DMS79 (cell line): ENCODE results near the gene KCTD4.
"Not testable (repeated sequence)": the region's sequence is repeated elsewhere in the genome, so short reads cannot be mapped to it uniquely, and the experiment has no call there.

ENCODE experiments used
- DNase-seq: peaks from one replicate; lab custom pipeline; 2025; lab: John Stamatoyannopoulos, UW

The KCTD4 gene

DNA sequence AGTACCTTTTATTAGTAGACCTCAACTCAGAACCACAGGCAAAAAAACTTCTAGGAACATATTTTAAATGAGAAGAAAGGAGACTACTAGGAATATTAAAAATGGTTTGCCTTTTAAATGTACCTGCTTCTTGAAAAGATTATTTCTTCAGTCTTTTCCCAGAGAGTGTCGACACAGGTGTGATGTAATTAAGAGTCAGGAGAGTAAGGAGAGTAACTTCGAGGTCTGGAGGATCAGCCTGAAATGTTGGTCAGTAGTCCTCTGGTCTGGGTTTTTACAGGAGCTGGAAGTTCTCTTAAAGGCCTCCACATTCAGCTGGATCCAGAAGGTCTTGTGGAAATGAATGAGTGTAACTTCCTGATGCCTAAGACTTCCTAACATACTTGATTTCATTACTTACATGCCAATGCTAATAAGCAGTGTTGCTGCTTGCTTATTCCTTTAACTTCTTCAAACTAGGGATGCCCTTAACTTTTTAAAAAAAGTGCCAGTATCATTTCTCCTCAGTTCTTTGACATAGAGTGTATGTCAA, at the start of gene KCTD4:
Gene KCTD4, minus strand, starts transcription at position 345 of the 532 bp plus-strand sequence. CDS start 6,478 bp downstream, outside the sequence.
- DNase-seq = no peak

DNA sequence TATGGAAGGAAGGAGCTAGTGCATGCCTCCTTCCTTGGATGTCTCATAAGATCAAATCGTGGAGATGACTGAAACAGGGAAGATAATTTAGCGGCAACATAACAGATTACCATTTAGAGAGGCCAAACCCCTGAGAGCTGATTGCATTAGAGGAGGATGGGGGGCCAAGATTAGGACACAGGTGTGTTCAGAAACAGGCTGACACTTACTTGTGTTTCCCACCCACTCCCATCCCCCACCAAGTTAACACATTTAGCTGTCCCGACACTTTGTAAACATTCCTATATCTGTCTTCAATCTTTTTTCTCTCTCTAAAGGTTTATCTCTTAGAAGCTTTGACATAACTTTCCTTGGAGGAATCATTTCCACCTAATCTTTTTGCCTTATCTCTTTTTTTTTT, 48.8 kb upstream of the KCTD4 start:
- DNase-seq = no peak

DNA sequence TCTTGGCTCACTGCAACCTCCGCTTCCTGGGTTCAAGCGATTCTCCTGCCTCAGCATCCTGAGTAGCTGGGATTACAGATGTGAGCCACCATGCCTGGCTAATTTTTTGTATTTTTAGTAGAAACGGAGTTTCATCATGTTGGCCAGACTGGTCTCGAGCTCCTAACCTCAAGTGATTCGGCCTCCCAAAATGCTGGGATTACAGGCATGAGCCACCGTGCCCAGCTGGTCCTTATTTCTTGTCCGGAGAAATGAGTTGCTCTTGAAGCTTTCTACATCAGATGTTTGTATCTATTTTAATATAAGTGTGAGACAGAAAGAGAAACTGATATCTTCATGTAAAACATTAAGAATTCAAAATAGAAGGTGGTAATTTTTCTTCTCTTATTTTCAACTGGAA, 43.9 kb upstream of the KCTD4 start:
- not testable (repeated sequence) for DNase-seq

DNA sequence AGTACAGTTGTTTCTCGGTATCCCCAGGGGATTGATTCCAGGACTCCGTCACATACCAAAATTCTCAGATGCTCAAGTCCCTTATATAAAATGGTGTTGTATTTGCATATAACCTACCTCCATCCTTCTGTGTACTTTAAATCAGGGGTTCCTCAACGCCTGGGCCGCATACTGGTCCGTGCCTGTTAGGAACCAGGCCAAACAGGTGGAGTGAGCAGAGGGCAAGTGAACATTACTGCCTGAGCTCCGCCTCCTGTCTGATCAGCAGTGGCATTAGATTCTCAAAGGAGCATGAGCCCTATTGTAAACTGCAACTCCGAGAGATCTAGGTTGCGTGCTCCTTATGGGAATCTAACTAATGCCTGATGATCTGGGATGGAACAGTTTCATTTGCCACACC, 42.2 kb upstream of the KCTD4 start:
- DNase-seq = no peak

DNA sequence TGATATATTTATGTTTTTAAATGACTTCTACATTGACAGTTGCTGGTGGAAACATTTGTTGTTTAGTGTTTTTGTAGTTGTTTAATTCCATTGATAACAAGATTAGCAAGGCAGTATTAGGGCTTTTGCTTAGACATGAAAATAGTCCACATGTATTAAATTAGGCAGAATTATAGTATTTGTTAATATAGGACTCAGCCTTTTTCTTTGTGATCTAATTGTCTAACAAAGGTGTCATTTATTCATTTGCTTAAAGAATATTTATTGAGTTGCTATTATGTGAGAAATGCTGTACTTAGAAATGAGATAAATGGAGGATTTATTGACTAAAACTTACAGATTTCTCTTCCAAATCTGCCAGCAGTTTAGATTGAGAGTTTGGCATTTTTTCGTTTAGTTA, 41.7 kb upstream of the KCTD4 start:
- no peak for DNase-seq

DNA sequence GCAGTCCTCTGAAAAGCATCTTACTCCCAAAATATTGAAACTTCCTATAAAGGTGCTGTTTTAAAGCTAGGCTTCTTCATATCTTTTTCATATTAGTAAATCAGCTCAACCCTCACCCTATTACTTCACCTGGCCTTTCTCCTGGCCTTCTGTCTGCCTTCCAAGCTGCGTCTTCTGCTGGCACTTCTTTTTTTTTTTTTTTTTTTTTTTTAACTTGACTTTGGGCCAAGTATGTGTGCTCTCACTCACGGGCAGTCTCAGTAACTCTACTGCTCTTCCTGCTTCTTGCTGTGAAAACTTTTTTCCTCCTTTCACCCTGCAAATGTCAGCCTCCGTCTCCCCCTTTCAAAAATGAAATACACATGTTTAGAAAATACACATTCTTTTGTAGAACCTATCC, 41.2 kb upstream of the KCTD4 start:
- DNase-seq = no peak

DNA sequence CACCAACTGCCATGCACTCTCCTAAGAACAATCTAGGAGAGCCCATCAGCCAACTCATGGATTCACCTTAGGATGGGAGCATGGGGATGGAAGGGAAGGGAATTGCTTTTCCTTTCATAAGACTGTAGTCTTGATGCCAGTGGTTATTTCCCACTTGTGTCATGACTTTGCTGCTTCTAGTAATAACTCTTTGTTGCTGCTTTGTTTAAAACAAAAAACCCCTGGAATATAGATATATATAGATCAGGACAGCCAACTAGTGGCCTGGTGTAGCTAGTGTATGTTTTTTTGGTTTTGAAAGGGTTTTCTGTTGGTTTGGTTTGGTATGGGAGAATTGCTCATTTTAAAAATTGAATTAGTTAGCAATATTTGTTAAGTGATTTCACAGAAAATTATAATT, 39.3 kb upstream of the KCTD4 start:
- DNase-seq = no peak

DNA sequence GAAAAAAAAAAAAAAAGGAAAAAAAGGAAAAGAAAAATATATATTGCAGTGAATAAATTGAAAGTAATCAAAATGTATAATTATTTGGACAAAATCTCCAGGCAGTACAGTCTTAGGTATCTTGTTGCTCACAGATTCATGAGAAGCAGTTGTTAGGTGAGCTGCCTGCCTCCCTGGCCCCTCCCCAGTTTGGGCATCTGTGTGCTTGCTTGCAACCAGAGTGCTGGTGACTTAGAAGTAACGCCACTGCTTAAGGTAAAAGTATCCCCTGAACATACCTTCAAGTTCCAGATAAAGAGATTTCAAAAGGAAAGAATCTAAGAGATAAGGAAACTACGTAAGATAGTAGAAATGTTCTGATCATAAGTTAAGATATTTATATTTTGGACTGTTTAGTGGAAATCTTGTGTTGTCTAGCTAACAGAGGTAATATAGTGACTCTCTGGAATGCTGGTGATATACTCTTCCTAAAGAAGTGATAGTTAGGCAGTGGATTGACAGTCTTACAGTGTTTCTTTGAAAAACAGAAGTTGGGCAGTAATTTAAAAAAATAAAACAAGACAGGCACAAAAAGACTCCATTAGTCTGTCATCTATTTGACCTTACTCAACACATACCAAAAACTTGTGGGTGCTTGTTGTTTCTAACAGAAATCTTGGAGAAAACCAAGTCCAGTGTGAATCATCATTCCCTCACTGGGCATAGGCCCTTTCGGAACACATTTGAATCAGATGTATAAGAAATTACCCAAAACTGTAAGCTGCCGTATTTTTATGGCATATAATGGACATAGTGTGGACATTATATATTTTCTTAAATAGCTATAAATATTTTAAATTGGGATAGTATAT, 38.3 kb upstream of the KCTD4 start:
- DNase-seq = no peak

DNA sequence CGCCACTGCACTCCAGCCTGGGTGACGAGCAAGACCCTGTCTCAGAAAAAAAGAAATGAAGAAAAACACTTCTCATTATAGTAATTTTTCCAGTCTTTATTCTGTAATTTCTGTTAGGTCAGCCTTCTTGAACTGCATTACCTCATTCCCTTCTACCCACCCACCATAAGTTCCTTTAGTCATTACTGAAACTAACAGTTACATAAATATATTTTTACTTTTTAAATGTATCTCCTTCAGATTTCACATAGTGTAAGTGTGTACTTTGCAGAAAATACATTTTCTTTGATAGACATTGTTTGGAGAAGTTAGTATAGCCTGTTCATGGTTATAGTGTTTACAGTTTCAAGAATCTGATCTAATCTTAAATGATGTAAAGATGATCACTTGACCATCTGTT, 31.7 kb upstream of the KCTD4 start:
- no peak for DNase-seq

DNA sequence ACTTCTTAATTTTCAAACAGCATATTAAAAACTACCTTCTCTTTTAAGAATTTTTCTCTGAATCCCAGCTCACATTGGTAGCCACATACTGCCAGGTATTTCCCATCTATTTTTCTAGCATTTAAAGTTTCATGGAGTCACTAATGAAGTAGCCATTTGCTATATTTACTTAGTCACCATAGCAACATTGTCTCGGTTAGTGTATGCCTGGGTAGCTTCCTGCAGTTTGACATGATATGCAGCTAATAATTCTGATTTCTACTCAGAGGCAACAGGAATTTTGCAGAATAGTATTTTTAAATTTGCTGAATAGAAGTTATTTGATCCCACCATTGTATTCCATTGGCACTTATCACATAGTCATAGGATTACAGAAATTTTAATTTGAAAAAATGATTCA, 30.9 kb upstream of the KCTD4 start:
- no peak for DNase-seq

DNA sequence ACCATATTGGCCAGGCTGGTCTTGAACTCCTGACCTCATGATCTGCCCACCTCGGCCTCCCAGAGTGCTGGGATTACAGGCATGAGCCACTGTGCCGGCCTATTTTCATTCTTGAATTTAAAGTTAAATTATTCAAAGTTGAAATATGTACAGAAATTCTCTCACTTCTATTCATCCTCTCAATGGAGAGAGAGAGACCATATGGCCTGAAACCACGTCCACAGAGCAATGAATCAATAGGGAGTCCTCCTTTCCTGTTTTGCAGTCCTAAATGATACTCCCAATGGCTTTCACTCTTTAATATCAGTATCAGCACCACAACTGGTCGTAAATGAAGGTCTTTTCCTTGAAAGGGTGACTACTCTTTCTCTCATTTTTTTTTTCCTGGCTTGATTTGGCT, 30.5 kb upstream of the KCTD4 start:
- DNase-seq = no peak

DNA sequence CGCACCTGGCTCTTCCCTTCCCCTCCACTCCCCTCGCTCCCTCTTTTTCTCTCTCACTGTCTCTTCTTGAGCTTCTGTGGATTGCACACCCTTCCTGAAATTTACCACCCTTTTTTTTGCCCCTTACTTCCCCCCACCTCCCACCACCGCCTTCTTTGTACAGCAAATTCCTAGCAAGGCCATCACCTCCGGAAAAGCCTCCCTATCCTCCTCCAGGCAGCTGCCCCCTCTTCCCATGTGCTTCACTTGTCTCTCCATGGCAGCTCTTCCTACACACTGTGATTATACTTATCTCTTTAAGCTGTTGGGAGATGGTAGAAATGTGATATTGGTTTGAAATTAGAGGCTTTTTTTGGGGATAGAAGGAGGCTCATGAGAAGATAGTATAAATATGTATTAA, 28.3 kb upstream of the KCTD4 start:
- DNase-seq = no peak

DNA sequence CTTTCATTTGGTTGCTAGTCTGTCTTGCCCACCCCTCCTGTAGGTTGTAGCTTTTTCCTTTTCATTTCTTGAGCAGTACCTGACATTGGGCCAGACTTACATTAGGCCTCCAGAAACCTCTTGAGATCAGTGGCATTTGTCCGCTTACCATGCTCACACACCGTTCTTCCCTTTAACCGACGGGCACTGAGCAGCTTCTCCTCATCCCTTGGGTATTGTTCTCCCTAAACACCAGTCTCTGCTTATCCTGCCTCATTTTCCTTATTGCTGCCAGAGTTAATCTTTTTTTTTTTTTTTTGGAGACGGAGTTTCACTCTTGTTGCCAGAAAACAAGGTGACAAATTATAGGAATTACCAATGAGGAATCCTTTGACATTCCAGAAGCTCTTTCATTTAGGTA, 27.2 kb upstream of the KCTD4 start:
- DNase-seq = no peak

DNA sequence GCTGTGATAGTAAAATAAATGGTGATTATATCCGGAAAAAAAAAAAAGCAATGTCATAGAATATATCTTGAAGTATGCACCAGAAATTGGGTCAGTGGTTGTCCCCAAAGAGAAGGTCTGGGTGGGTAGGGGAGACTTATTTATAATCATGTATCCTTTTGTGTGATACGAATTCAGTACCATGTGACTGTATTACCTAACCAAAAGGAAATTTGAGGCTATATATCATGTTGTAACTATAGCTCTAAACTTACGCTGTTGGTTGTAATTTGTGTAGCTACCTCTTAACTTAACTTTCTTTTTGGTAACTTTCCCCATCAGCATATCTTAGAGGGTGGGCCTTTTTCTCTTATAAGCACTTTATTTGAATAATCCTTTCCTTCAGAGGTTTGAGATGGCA, 25.2 kb upstream of the KCTD4 start:
- DNase-seq = no peak

DNA sequence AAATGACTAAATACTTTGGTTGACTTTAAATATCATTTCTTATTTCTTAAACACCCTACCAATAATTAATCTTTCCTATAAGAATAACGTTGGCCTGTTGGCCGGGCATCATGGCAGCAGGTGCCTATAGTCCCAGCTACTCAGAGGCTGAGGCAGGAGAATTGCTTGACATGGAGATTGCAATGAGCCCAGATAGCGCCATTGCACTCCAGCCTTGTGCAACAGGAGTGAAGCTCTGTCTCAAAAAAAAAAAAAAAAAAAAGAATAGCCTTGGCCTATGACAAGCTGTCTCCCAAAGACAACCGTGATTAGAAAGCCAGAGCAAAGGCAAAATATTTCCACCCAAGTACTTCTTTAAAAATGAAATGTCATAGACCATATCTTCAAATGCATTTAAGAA, 24.5 kb upstream of the KCTD4 start:
- no peak for DNase-seq

DNA sequence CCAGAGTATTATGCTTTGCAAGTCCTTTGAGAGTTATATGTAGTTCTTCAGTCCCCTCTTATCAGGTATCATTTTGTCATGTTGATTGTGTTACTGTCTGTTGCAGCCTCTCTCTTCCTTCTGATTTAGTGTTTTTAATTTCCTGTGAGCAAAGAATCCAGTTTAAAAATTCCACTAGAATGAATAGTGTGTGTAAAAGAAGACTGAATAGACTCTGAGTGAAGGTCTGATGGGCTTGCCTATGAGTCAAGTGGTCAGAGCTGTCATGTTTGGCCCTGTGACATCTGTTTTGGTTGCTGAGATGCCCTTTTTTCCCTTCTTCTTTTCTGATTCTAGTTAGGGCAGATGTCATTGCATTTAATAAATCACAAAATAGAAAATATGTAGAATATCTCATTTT, 23.3 kb upstream of the KCTD4 start:
- no peak for DNase-seq

DNA sequence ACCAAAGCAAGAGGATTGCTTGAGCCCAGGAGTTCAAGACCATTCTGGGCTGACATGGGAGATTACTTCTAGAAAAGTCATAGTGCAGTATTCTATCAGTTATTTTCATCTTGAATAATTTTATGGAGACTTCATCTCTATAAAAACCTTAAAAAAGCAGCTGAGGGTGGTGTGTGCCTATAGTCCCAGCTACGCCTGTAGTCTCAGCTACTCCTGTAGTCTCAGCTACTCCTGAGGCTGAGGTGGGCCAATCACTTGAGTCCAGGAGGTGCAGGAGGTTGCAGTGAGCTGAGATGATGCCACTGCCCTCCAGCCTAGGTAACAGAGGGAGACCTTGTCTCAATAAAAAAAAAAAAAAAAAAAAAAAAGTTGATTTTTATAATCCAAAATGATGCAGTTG, 22.1 kb upstream of the KCTD4 start:
- DNase-seq = no peak

DNA sequence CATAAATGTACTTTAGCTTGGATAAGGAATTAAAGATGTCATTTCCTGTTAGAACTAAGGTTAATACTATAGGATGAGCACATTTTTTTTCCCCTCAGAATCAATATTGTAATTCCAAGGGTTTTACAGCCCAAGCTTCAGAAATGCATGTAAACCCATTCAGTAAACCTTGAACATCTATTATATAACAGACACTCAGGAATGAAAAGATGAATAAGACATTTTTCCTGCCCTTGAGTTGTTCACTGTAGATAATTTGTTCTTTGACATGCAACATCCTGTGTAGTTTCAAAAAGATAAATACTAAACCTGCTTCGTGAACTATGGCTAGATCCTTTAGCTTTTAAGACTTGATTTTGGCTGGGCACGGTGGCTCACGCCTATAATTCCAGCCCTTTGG, 21.7 kb upstream of the KCTD4 start:
- no peak for DNase-seq

DNA sequence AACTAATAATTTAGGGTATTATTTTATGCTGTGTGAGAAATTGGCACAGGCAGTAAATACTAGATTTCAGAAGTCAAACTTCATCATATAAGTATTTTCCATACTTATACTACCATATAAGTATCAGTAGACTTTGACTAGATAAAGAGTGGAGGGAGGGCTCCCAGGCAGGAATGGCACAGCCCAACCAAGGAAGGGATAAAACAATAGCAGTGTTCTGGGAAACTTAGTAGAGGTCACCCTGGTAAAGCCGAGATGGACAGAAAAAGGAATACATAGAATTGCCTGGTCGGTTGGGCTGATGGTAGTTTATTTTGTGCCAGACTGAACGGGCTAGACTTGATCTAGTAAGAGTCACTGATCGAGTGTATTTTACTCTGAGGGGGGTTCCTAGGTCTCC, 19.6 kb upstream of the KCTD4 start:
- DNase-seq = no peak

DNA sequence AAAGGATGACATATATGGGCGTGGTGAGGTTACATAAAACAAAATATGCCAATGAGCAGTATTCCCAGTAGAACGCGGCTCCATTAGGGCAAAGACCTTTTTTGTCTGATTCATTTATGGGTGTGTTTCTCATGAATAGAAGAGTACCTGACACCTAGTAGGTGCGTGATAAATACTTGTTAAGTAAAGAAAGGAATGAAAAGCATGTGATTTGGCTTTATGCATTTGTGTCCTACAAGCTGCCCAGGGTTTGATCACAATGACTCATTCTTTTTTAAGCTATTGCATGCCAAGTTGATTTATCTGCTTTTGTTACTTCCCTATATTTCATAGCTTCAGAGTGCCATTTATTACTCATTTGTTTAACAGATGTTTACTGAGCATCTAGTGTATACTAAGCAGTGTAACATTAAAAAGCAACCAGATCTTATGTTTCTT, 19.1 kb upstream of the KCTD4 start:
- DNase-seq = no peak

DNA sequence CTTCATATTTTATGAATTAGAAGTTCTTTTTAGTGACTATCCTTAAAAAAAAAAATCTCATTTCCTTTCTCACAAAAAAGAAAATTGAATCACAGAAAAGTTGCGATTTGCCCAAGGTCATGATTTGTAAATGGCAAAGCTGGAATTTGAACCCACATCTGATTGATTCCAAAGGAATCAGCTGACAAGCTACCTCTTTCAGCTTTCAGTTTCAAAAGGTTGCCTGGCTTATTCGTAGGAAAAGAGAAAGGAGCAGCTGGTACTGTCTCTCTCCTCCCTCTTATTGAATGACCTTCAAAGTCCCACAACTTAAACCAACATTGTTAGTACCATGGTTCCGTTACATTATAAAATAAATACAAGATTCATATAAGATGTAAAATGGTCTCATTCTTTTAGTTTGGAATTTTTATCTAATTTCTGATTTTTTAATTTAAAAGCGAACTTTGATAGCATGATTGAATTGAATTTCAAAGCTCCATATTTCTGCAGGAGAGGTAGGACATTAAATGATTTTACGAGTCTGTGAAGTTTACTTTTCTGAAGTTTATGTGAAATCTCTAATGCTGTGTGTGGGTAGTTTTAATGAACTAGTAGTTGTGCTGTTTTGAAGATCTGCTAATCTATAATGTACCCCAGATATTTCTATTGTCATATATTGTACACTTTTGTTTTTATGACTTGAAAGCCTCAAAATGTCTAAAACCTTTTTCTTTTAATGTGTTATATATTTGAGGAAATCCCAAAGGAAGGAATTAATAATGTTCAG, 18.5 kb upstream of the KCTD4 start:
- no peak for DNase-seq

DNA sequence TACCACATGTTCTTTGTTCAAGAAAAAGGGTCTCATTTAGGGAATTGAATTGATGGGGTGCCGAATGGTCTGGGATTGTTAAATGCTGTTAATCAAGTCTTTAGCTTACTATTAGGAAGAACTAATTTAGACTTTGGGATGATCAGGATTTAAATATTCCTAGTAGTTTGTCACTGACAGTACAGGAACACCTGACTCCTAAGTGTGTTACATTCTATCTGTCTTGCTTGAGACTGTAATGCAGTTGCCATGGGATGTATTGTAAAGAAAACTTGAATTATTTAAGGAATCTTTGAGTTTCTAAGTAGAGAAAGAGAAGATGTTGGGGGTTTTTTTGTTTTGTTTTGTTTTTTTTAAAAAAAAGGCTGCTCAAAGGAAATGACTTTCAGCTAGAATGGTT, 17.8 kb upstream of the KCTD4 start:
- no peak for DNase-seq

DNA sequence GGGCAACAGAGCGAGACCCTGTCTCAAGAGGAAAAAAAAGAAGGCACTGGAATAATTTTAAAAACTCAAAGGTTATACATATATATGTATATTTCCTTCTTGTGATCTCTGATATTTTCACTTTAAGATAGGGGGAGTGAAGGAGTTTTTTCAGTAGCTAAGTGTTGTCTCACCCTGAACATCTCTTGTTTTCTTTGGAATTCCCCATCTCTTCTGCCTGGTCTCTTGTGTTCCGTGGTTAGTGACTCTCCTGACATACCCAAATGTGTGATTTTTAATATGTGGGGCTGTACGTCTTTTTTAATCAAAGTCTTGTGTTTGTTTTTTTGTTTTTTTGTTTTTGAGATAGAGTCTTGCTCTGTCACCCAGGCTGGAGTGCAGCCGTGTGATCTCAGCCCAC, 15.3 kb upstream of the KCTD4 start:
- DNase-seq = no peak
